GM12872 (cell line): ENCODE results near the gene MREG.

Experiments
- TF ChIP-seq, protein P1 (sequence below): IDR thresholded peaks from 3 replicates; pipeline ENCODE4 v1.5.1; 2011; ENCODE audit warnings: low read depth, mild to moderate bottlenecking, low read length, moderate library complexity; ENCODE audit not compliant: insufficient read depth

Gene MREG

DNA sequence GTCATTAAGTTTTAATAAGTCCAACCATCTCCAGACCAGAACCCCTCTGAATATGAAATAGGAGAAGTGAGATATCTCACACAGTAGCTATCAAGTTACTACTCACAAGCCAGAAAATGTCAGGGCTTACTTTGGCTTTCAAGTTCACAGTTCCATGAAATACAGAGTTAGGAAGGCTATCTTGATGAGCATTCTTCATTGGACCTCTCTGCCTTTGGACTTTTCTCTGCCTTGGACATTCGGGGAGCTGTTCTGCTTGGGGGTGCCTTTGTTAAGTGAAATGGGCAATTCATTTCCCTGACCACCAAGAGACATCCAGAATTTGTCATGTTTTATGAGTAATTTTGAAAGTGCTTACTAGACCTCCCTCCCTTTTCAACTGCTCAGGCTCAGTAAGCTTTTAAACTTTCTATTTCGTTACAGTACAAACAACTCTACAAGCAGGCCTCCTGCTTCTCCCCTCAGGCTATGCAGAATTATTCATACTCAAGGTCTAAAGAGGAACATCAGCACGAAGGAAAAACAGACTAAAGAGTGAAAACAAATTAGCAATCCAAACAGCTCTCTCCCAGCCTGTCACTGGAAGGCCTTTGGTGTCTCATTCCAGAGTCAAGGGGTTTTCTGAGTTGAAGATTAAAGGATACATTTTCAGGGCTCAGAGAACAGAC lies 95.3 kb downstream of the MREG start:
- TF ChIP-seq, protein P1, sequence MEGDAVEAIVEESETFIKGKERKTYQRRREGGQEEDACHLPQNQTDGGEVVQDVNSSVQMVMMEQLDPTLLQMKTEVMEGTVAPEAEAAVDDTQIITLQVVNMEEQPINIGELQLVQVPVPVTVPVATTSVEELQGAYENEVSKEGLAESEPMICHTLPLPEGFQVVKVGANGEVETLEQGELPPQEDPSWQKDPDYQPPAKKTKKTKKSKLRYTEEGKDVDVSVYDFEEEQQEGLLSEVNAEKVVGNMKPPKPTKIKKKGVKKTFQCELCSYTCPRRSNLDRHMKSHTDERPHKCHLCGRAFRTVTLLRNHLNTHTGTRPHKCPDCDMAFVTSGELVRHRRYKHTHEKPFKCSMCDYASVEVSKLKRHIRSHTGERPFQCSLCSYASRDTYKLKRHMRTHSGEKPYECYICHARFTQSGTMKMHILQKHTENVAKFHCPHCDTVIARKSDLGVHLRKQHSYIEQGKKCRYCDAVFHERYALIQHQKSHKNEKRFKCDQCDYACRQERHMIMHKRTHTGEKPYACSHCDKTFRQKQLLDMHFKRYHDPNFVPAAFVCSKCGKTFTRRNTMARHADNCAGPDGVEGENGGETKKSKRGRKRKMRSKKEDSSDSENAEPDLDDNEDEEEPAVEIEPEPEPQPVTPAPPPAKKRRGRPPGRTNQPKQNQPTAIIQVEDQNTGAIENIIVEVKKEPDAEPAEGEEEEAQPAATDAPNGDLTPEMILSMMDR: no peak

DNA sequence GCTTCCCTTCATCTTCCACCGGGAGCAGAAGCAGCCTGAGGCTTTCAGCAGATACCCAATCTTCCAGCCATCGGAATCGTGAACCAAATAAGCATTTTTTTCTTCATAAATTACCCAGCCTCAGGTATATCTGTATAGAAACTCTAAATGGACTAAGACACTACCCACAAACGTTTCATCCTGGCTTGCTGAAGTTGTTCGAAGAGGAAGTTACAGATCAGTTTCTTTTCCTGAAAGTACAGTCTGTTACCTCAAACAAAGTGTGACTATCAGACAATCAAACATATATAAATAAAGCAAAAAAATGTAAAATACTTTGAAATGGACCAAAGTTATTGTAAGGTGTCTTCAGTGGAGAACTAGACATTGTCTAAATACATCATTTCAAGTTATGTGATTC lies 97.9 kb downstream of the MREG start:
- TF ChIP-seq, protein P1: no peak

DNA sequence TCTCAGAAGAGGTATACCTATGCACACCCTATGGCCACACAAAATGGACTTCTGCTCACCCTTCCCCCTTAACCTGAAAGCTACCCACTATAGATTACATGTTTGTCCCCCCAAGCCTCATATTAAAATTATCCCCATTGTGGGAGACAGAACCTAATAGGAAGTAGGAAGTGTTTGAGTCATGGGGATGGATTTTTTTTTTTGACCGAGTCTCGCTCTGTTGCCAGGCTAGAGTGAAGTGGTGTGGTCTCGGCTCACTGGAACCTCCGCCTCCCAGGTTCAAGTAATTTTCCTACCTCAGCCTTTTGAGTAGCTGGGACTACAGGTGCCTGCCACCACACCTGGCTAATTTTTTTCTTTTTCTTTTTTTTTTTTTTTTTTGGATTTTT lies 98.6 kb downstream of the MREG start:
- TF ChIP-seq, protein P1: no peak

DNA sequence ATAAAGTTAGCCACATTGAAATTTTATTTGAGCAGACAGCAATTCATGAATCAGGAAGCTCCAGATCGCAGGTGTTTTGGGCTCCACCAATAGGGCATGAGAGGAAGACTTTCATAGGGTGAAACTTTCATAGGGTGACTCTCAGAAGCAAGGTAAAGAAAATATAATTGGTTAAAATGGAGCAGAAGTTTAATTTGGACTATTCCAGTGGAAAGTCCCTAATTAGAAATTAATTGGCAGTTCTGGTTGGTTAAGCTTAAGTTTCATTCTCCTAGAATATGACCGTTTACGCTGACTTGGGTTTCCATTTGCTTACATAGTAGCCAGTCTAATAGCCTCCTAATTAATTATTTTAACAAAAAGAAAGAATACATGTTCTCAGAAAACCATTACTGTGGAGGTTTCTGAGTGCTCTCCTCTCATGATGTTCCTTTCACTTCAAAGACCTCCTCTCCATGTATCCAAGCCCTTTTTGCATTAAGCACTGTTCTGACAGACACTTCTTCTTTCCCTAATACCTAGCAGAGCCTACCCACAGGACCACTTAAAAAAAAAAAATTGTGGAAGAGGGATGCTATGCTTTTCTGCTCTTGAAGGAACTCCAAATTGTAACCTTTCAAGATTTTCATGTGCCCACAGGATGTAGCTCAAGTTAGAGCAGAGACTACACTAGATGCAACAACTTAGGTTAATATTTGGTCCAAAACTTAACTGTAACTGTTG lies 99.1 kb downstream of the MREG start:
- TF ChIP-seq, protein P1: no peak

DNA sequence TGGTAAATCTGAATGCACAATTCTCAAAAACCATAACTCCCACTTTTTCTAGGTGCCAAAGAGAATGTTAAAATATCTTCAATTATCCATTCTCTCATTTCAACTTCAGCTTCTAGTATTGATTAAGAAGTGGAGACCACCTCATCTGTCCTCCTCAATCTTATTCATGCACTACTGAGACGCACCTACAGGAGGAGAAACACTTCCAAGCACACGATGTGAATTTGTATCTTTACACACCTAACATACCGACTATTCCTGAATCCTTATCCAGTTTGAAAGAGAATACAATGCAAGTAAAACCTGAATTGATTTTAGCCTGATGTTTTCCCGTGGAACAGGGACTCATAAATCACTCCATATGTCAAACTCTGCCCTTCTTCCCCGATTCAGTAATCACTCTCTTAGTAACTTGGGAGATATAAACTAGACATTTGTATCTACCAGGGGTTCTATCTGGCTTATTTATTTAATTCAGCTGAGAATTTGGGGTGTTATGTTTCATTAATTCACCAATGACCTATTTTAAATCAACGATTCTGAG lies 101.0 kb downstream of the MREG start:
- TF ChIP-seq, protein P1: no peak

DNA sequence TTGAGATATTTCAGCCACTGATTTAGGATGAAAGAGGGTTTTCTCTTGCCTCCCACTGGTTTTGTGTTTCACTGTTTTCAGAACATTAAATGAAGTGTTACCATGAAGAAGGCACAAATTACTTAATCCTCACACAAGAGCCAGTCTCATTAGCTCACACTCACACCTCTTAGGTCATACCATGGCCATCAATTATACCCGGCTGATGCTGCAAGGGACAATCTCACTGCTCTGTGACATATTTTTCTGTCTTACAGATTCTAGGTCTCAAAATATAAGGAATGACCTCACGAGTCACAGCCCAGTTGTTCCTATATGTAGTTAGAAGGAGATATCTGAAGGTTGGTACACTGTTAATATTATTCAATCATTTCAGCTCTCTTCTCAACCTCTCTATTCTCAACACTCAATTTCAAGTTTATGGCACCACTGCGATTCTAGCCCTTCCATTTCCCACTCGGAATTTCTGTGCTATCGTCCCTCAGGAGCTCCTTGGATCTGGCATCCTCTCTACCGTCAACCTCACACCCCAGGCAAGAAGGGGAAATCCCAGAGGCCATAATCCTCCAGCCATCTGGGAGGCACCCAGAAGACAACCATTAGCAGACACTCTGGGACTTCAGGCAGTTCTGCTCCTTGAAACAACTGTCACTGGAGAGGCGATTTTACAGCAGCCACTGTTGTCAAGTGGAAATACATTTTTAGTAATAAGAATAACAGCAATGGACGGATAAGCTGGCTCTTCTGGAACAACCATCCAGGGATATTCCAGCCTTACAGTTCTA lies 101.9 kb downstream of the MREG start:
- TF ChIP-seq, protein P1: no peak

DNA sequence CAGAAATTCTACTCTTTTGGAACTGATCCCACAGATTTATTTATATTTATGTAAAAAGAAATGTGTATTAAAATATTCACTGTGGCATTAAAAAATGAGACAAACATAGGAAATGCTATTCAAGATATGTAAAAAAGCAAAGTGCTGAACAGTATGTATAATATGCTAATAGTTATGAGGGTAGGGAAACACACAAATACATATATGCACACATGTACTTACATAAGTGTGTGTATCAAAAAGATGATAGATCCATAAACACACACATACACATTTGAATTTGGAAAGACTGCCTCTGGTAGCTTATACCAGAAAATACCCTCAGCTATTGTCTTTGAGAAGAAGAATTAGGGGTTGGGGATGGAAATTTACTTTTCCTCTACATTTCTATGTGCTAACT lies 103.2 kb downstream of the MREG start:
- TF ChIP-seq, protein P1: no peak
